UCSD-AML1 (cell line): ENCODE measurements around the gene LTV1.
"Not testable (repeated sequence)": the region's sequence is repeated elsewhere in the genome, so short reads cannot be mapped to it uniquely, and the experiment has no call there.

Experiments
- DNase-seq: peaks from one replicate; lab custom pipeline; 2025; ENCODE audit not compliant: unreplicated experiment; lab: John Stamatoyannopoulos, UW

LTV1 gene, protein sequence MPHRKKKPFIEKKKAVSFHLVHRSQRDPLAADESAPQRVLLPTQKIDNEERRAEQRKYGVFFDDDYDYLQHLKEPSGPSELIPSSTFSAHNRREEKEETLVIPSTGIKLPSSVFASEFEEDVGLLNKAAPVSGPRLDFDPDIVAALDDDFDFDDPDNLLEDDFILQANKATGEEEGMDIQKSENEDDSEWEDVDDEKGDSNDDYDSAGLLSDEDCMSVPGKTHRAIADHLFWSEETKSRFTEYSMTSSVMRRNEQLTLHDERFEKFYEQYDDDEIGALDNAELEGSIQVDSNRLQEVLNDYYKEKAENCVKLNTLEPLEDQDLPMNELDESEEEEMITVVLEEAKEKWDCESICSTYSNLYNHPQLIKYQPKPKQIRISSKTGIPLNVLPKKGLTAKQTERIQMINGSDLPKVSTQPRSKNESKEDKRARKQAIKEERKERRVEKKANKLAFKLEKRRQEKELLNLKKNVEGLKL

DNA sequence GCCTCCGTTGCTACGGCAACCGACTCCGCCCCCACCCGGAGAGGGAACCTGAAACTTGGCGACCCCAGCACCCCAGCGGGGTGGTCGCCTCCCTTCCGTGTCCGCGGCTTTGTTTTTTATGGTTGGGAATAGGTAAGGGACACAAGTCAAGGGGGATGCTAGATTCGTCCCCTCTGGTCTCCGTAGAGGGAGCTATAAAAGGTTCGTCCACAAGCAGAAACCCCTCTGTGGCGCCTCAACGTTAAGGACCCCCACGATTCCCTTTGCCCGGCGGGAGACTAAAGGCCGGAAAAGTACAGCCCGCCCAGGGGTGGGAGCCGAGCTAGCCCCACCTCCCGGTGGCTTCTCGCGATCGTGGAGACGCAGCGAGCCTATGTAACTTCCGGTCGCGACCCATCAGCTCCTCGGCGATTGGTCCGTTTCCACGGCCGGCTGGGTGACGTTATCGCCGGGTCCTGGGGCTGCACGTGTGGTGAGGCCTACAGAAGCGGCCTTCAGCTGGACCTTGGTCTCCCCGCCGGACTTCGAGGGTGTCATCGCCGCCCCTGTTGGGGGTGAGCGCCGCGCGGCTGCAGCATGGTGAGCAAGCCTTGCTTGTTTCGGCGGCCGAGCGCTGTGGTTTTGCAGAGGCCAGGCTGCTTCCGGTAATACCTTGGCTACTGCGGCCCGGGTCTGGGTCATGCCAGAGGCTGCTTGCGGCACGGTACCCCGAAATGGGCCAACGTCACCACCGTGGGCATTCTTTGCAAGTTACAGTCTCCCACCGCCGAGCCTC lies at the start of gene LTV1:
Gene LTV1 (plus strand): TSS at position 437 of the 775 bp plus-strand sequence. CDS start 140 bp downstream, at position 577.
- DNase-seq = peak; percentile 95

DNA sequence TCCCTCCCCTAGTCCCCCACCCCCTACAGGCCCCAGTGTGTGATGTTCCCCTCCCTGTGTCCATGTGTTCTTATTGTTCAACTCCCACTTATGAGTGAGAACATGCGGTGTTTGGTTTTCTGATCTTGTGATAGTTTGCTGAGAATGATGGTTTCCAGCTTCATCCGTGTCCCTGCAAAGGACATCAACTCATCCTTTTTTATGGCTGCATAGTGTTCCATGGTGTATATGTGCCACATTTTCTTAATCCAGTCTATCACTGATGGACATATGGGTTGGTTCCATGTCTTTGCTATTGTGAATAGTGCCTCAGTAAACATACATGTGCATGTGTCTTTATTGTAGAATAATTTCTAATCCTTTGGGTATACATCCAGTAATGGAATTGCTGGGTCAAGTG lies 46.6 kb upstream of the LTV1 start:
- DNase-seq = not testable (repeated sequence)

DNA sequence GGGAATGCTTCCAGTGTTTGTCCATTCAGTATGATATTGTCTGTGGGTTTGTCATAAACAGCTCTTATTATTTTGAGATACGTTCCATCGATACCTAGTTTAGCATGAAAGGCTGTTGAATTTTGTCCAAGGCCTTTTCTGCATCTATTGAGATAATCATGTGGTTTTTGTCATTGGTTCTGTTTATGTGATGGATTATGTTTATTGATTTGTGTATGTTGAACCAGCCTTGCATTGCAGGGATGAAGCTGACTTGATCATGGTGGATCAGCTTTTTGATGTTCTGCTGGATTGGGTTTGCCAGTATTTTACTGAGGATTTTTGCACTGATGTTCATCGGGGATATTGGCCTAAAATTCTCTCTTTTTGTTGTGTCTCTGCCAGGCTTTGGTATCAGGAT lies 44.7 kb upstream of the LTV1 start:
- DNase-seq = not testable (repeated sequence)

DNA sequence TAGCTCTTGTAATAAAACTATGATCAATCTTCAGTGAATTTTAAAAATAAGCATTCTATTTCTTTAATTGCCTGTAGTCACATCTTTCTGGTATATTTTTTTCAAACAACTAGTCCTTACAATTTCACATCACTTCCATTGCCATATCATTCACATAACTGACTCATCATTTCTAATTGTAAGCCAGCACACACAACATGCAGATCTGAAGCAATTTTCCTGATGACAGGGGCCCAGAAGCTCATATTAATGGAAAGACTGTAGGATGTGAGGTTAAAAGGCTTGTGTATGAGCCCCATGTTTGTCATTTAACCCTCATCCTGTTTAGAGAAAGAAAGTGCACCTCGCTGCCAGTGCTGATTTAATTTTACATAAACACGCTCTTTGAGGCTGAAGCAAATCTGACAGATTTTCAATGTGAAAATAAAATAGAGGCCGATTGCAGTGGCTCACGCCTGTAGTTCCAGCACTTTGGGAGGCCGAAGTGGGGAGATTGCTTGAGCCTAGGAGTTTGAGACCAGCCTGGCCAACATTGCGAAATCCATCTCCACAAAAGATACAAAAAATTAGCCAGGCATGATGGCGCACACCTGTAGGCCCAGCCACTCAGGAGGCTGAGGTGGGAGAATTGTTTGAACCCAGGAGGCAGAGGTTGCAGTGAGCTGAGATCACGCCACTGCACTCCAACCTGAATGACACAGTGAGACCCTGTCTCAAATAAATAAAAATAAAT lies 40.1 kb upstream of the LTV1 start:
- no peak for DNase-seq

DNA sequence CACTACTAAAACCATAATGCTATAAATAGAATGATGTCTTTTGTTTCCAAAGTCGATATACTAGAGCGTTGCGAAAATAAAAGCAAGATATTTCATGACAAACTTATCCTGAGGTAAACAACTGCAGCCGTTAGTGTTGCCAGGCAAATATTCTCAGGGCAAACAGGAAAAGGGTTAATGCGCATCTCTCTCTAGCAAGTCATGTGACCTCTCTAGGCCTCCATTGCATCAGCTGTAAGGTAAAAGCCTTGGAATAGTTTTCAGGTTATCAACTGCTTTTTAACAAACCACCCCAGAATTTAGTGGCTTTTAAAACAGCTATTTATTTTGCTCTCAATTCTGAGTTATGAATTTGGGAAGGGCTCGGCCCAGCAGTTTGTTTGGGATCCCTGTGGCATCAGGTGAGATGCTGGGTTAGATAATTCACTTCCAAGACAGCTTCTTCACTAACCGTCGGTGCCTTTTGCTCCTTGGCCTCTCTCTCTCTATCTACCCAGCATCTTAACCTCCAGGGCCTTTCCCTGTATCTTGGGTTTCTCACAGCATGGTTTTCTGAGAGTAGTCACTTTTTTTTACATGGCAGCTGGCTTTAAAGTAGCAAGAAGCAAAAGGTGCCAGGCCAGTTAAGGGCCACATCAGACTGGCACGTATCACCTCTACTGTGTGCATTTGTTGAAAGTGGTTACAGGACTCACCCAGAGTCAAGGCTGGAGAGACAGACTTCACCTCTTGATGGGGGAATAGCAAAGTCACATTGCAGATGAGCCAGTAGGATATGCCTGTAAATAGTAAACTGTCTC lies 39.2 kb upstream of the LTV1 start:
- no peak for DNase-seq

DNA sequence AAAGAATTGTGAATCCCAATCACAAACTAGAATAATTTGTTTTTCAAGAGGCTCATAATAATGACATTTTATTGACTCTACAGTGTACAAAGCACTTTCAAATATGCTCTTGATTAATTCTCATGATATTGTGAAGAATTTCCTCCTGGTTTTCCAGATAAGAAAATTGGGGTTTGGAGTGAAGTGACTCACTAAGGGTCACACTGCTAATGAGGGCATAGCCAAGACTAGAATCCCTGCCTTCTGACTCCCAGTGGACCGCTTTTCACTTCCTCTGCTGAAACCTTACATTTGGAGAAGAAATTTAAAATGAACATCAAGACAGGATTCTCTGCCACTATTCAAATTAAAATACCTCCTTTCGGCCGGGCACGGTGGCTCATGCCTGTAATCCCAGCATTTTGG lies 38.3 kb upstream of the LTV1 start:
- no peak for DNase-seq

DNA sequence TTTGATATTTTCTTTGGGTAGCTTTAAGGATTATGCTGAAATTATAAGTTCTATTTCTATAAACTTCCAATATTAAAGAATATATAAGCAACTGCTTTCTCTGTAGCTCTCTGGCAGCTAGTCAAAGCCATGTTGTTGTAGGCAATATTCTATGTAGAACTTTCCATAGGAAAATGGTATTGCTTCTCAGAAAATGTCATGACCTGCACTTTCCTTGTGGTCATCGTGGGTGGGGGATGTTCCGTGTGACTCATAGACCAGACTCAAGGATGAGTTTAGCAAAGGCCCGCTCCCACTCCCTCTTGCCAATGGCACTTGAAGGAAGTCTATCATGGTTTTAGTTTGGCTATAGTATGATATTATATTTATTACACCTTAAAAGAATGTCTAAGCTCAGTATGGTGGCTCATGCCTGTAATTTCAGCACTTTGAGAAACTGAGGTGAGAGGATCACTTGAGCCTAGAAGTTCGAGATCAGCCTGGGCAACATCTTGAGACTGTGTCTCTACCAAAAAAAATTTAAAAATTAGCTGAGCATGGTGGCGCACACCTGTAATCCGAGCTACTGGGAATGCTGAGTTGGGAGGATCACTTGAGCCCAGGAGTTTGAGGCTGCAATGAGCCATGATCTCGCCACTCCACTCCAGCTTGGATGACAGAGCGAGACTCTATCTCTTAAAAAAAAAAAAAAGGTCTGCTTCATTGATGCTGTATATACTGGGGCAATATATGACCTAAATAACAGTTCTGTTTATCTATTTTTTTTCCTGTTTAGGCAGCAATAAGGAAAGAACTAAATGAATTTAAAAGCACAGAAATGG lies 36.6 kb upstream of the LTV1 start:
- DNase-seq = peak; percentile 59

DNA sequence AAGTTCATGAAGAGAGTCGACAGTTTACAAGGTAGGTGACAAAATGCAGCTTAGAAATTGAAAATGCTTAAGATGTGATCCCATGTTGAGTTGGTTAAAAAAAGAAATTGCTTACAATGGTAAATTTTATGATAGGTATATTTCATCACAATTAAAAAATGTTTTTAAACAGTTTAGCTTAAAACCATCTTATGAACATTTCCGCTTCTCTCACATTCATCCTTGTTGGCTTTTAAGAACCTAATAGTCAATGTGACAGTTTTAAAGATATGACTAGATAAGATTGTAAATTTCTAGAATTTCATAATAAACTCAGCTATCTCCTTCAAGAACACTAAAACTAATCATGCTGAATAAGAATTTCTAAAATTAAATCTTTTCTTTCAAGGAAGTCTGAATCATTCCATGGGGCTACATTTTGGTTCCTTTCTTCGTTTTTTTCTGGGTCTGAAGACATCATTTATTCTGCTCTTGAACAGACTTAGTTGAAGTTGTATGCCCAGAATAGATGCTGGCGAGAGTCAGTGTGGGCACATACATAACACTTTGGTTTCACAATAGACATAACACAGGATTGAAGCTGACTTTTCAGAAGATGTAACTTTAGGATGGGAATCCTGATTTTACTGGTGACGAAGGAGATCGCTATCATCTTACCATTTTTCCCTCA lies 35.9 kb upstream of the LTV1 start:
- no peak for DNase-seq

DNA sequence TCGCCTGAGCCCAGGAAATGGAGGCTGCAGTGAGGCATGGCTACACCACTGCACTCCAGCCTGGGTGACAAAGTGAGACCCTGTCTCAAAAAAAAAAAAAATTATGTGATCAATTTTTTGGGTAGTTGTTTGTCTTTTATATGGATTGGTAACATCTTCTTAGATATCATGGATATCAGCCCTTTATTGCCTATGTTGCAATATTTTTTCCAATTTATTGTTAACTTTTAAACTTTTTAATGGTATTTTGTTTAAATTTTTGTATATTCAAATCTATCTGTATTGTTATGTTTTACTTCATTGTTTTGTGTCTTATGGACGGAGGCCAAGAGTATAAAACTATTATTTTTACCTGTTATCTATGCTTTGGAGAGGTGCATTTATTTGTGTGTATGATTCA lies 32.4 kb upstream of the LTV1 start:
- DNase-seq = no peak

DNA sequence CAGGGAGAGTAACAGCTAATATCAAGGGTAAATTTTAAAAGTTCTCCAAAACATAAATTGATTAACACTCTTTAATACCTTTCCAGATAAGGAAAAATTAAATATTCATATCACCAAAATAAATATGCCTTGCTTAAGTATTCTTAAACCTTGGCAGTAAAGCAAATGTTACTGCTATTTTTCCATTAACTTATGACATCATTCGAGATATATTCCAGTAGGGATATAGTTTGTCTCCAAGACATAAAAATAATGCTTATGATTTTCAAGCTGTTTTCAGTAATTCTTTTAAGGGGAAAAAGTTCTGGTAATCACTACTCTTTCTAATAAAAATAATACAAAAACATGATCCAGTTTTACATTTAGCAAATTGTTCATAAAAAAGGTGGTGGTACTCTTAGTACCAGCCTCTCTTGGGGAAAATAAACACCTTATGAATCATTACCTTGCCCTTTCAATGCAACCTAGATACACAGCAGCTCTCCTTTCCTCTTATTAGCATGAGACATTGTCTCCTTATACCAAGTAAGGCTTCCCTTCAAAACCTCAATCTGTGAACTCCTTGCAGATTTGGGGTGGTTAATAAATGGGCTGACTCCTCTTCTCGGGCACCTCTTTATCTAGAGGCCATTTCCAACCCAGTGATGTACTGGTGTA lies 31.5 kb upstream of the LTV1 start:
- DNase-seq = no peak

DNA sequence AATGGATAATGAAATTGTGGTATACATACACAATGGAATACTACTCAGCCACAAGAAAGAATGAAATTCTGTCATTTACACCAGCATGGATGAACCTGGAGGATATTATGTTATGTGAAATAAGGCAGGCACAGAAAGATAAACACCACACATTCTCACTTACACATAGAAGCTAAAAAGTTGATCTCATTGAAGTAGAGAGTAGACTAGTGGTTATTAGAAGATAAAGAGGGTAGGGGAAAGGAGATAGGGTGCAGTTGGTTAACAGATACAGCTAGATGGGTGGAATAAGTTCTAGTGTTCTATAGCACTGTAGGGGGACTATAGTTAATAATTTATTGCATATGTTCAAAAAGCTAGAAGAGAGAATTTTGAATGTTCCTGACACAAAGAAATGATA lies 25.5 kb upstream of the LTV1 start:
- DNase-seq = no peak

DNA sequence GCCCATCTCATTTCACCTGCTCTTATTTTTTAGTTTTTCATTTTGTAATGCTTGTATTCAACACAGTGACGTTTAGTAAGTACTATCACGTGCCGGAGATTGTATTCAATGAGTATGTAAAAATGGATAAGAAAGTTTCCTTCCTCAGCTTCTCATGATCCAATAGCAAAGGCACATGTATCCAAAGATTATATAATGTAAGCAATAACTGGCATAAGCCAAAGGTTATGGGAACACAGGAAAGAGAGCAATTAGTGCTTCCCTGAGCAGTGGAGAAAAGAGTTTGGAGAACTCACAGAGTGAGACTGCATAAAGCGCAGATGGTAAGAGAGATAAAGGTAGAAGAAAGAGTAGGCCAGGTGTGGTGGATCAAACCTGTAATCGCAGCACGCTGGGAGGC lies 21.8 kb upstream of the LTV1 start:
- no peak for DNase-seq

DNA sequence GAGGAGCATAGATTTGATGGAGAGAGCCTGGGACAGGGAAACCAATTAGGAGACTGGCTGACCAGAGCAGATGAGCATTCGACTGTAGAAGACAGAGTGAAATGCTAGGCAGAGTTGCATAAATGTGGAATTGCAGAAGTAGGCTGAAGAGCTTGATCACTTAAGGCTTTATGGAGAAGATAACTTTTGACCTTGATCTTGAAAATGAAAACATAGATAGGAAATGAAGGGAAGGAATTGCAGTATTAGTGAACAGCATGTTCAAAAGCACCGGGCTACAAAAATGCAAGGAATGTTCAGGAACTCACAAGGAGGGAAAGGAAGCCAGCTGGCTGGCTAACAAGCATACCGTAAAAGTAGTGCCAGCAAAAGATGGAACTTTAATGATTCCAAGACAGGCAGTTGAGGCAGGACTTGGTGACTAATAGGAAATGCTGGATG lies 20.5 kb upstream of the LTV1 start:
- no peak for DNase-seq

DNA sequence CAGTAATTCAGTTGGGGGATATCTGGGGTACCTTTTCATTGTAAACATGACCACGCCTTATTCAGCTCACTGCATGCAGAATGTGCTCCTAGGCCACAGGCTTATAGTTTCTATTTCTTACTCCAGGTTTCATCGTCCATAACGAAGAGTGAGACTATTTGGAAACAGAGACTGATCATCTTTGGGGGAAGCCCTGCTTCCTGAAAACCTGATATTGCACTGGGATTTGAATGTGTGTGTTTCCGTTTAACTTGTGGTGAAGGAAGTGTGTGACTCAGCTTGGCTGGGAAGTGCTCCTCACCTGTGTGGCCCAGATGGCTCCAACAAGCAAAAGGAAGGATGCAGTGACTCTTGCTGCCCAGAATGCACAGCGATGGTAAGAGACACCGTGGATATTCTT lies 19.6 kb upstream of the LTV1 start:
- DNase-seq = no peak

DNA sequence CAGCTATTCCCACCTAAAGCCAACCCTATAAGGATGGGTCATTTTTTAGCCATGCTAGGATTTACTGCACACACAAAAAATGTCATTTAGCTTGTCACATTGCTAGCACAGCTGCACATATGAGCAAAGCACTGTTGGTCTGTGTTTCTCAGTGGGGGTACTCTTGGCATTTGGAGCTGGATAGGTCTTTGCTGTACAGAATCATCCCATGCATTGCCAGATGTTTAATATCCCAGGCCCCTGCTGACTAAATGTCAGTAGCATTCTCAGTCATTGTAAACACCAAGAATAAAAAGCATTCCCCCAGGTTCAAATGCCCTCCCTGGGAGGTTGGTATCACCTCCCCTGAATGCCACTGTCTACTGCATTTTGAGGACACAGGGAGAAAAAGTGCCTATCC lies 14.6 kb upstream of the LTV1 start:
- no peak for DNase-seq

DNA sequence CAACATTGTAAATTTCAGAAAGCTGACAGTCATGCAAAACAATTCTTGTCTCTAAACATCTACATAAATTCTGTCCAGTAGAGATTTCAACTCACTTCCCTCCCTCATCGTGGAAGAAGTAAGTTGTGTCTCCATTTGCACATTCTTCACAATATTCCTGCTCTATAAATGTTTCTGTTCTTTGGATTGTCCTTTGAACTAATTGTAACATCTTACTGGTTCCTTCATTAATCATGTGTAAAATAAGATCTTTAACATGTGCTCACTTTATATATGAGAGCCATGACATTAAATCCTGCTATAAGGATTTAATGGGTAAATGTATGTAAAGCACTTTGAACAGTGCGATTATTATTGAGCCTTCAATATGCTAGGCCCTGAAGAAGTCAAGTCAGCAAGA lies 7.0 kb upstream of the LTV1 start:
- DNase-seq = no peak

DNA sequence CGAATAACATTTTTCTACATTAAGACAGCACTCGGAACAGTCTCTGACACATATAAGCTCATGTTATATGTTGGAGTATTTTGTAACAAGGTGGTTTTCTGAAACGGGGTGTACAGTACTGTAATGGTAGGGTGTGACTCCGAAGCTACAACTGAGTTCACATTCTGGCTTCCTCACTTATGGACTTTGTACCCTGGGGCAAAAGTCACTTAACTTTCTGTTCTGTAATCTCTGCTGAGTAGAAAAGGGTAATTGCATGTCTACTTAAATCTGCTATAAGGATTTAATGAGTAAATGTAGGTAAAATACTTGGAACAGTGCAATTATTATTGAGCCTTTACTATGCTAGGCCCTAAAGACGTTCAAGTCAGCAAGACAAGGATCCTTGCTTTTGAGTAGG lies 4.7 kb upstream of the LTV1 start:
- no peak for DNase-seq

DNA sequence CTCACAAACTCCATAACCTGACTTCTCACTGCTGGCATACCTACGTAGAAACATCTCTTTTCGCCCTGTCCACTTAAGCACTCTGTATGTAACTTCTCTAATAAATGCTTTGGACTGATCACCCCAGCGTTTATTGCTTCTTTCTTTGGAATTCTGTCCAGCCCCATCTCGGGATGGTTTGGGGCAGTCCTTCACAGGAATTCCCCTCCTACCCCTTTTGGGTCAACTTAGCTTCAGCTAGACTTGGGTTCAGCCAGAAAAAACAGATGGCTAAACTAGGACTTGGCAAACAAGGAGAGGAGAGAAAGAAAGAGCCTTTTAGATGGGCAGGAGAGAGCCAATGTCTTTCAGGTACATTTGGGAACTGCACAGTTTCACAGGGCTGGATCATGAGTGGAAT lies 3.9 kb upstream of the LTV1 start:
- DNase-seq = no peak
